GM18868 (cell line): ENCODE measurements around the gene PGM1.

Source experiments
- ATAC-seq: cut with Tn5 transposase; IDR thresholded peaks from one replicate; pipeline ENCODE4 v1.9.1; 2021; ENCODE audit warnings: mild to moderate bottlenecking, moderate library complexity; ENCODE audit not compliant: unreplicated experiment

Gene PGM1

DNA sequence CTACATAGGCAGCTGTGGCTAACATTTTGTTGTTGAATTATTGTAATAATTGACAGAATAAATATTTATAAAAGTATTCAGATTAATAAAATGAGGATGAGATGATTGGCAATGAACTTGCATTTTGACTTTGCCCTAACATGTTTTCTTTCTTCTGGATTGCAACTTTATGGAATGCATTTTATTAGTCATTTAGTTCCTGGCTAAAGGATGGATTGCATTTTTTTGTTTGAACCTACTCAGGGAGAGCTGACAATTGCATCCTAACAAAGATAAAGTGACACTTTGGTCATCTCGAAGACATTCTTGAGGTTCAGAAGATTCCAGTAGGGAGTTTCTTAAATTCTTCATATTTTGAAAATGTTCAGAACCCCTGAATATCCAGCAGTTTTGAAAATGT is 37.5 kb downstream of the PGM1 start:
- no peak for ATAC-seq

DNA sequence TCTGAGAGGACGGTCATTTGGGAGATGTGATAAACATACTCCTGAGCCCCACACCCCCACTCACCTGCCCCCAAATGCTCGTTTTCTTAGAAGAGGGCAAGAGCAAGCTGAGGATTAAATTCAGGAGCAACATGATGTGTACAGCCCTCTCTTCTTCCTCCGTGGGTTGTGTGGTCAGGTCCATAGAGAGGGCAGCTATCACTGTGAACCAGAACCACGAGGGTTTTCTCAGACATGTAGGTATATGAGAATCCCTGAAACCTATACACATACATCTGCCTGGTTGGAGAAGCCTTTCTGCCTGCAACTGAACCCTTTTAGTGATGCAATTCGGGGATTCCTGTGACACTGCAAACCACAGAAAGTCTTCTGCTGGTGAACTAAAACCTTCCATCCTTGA is 38.9 kb downstream of the PGM1 start:
- no peak for ATAC-seq

GRCh38 chr1:63633281-63633680 is 40.1 kb downstream of the PGM1 start:
- ATAC-seq = no peak

DNA sequence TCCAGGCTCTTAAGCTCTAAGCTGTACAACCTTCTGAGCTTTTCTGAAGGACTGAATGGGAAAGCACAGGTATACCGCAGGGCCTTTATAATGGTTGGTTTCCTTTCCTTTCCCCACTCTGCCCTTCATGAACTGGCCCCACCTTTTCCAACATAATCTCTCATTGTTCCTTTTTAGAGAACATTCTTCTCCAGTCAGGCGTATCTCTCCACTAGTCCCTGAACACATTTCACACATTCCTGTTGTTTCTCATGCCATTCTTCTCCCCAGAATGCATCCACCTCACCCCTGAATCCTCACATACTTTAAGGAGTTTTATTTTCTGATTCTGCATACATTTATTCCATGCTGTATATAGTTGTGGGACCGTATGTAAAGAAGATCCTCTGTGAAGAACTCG is 41.3 kb downstream of the PGM1 start:
- no peak for ATAC-seq

DNA sequence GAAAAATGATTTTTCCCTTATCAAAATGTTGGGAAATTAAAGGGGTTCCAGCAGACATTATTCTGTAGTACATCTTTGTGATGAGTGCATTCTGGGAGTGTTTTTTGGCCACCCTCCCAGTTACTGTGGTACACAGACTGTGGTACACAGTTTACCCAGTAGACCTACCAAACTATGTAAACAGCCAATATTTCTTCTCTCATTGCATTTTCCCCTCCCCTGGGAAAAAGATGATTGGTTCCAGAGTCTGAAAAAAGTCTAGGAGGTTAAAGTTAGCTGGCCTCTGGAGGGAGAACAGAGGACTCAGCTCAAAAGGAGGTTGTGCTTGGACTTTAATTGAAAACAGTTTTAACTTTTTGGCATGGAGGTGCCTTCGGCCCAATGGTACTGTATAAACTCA is 42.5 kb downstream of the PGM1 start:
- no peak for ATAC-seq

- no peak for ATAC-seq
Measured at GRCh38 chr1:63636192-63637105, 43.2 kb downstream of the PGM1 start.

- ATAC-seq = no peak
Measured at GRCh38 chr1:63638471-63638870, 45.3 kb downstream of the PGM1 start.

DNA sequence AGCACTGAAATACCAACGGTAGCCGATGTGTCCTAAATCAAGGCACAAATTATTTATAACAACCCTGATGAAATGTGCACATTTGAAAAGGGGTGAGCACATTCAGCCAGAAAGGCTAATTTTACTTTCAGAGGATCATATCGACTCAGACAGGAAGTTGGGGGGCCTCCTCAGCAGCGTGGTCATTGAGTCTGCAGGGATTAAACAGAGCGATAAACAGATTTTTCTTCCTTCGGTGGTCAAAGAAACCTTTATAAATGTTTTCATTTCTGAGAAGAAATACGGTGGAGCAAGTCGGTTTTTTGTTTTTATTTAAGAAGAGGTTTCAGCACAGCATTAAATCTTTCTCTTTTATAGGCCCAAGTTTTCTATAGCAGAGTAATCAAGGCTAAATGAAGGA is 45.7 kb downstream of the PGM1 start:
- no peak for ATAC-seq

- ATAC-seq = no peak
Measured at GRCh38 chr1:63640633-63641567, 47.7 kb downstream of the PGM1 start.

DNA sequence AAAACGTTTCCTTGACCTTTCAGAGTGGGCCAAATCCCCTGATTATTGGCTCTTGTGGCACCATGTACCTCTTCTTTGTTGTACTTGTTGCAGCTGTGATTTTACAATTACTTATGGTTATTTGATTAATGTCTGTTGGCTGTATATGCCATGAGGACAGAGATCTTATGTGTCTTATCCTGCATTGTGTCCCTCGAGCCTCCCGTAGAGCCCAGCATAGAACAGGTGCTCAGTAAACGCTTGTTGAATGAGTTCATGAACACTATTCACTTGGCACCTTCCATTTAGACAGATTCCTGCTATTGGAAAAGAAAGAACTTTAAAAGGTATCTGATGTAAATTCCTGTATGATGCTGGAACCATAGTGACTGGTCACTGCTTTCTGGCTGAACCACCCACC is 48.4 kb downstream of the PGM1 start:
- no peak for ATAC-seq

- no peak for ATAC-seq
Measured at GRCh38 chr1:63642901-63643300, 49.7 kb downstream of the PGM1 start.

GRCh38 chr1:63643517-63643916 is 50.3 kb downstream of the PGM1 start:
- ATAC-seq = no peak

DNA sequence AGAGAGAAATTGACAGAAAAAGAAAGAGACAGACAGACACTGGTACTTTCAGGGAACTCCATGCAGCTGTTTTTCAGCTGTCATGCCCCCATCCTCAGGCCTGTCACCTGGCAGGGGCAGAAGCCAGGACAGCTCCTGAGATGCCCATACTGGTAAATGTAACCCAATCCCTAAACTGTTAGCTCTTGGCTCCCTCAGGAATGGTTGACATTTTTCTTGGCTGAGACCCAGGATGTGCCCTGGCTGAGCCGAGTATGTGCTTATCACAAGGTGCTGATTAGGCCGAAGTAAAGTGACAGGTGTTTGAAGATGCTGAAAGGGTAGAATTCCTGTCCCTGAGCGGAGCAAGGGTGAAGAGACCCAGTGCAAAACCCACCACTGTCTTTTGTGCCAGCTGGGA is 50.7 kb downstream of the PGM1 start:
- no peak for ATAC-seq

DNA sequence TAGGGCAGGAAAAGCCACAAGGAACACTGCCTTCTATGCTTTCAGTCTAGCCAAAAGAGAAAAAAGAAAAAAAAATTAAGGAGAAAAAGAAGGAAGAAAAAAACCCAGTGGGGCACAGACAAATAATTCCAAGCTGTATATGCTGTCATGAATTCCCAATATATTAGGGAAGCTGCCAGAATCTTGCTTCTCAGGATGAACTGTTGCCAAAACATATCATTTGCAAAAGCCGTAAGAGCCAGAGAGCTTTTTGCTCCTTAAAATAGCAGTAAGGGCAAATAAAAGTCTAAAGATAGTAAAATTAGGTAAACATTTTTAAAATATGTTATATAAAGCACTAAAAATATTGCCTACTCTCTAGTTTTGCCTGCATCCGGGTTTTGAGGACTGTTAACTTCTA is 52.1 kb downstream of the PGM1 start:
- ATAC-seq = no peak

- ATAC-seq = no peak
Measured at GRCh38 chr1:63648689-63649088, 55.5 kb downstream of the PGM1 start.

GRCh38 chr1:63651161-63651701 is 58.0 kb downstream of the PGM1 start:
- no peak for ATAC-seq

DNA sequence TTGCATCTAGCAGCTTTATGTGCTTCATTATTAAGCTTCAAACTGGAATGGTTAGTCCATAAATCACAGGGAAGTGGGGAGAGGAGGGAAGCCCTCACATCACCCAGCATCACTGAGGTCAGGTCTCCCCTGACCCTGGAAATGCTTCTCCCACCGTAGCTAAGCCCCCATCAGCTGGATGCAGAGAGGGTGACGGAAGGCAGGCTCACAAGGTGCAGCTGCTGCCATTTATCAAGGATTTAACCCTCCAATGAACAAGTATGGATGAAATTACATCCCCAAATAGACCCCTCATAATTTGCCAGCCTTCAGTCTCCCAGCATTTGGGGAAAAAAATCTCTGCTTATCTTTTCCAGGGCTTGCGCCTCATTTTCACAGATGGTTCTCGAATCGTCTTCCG is 60.8 kb downstream of the PGM1 start:
- ATAC-seq = no peak

DNA sequence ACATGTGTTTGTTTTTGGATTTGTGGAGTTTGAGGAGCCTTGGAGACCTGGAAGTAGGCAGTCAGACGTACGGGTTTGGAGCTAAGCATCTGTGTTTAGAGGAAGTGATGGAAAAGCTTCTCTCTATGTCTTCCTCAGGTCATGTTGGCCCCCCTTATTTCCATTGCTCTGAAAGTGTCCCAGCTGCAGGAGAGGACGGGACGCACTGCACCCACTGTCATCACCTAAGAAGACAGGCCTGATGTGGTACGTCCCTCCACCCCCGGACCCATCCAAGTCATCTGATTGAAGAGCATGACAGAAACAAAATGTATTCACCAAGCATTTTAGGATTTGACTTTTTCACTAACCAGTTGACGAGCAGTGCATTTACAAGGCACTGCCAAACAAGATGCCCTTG is 66.2 kb downstream of the PGM1 start:
- no peak for ATAC-seq

DNA sequence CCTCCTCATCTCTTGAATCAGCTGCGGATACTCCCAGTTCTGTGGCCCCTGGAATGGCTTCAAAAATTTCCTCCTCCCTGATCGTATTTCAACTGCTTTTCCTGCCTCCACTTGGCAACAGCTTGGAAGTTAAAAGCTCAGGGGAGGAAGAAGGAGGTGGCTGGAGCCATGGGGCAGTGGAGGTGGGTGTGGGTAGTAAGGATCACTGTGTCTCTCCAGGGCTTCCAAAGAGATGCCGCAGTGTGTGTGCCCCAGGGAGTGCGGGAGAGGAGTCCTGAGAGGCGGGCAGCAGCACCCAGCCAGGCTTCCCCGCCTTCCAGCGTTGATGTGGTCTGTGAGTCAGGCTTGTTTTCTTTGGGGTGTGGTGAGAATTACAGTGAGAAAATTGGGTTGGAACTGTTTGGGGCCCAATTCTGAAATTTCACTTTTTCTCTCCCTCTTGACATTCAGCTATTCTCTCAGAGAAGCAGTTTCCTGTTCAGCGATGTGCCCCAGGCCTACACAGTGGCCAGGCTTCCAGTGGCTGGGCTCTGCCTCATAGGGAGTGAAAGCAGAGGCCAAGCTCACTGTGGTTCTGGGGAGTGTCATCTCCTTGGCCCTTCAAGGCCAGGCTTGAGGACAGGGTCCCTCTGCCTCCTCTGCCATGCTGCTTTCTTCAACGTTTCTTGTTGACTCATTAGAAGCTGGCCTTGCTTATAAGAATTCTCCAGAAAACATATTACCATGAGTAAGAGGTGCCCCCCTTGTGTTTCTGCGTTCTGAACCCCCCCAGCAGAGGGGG is 69.0 kb downstream of the PGM1 start:
- ATAC-seq = no peak

DNA sequence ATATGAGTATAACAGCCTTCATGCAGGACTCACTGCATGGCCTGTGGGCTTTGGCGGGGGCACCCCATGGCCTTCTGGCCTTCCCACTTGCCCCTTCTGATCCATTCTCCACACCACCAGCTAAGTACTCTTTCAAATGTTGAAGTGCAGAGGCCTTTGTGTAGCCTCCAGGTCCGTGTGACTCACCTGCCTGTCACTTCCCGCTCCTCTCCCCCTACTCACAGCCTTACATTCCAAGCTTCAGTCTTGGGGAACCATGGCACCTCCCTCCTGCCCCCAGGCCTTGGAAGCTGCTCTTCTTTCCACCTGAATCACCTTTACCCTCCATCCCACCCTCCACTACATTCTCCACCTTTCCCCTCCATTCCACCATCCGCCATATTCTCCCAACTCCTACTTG is 69.6 kb downstream of the PGM1 start:
- ATAC-seq = no peak

GRCh38 chr1:63663301-63663700 is 70.1 kb downstream of the PGM1 start:
- ATAC-seq = no peak
